Kidney glomerular epithelial cell (primary cell): ENCODE data around the gene SPTLC3.

Experiments used
- DNase-seq: peaks from one replicate; lab custom pipeline; 2025; lab: John Stamatoyannopoulos, UW

The SPTLC3 gene

GRCh38 chr20:13139459-13140150 is 130.8 kb downstream of the SPTLC3 start:
- DNase-seq = no peak

- no peak for DNase-seq
Observed at GRCh38 chr20:13140201-13140600, 131.4 kb downstream of the SPTLC3 start.

GRCh38 chr20:13140775-13141174 is 132.0 kb downstream of the SPTLC3 start:
- no peak for DNase-seq

- peak; percentile 4 for DNase-seq
Observed at GRCh38 chr20:13141546-13141945, 132.8 kb downstream of the SPTLC3 start.

GRCh38 chr20:13142143-13142542 is 133.4 kb downstream of the SPTLC3 start:
- DNase-seq = peak; percentile 49

- DNase-seq = no peak
Observed at GRCh38 chr20:13147071-13147963, 138.5 kb downstream of the SPTLC3 start.

GRCh38 chr20:13147971-13148370 is 139.2 kb downstream of the SPTLC3 start:
- no peak for DNase-seq

GRCh38 chr20:13148402-13148801 is 139.6 kb downstream of the SPTLC3 start:
- DNase-seq = no peak

GRCh38 chr20:13148961-13149360 is 140.2 kb downstream of the SPTLC3 start:
- no peak for DNase-seq

GRCh38 chr20:13149371-13150105 is 140.8 kb downstream of the SPTLC3 start:
- DNase-seq = no peak

- no peak for DNase-seq
Observed at GRCh38 chr20:13158369-13158768, 149.6 kb downstream of the SPTLC3 start.

- DNase-seq = no peak
Observed at GRCh38 chr20:13159889-13160288, 151.1 kb downstream of the SPTLC3 start.

GRCh38 chr20:13165203-13165602 is 156.4 kb downstream of the SPTLC3 start:
- no peak for DNase-seq

- no peak for DNase-seq
Observed at GRCh38 chr20:13166011-13166410, 157.2 kb downstream of the SPTLC3 start.

GRCh38 chr20:13166437-13166836 is 157.7 kb downstream of the SPTLC3 start:
- no peak for DNase-seq

GRCh38 chr20:13169086-13169485 is 160.3 kb downstream of the SPTLC3 start:
- no peak for DNase-seq

- no peak for DNase-seq
Observed at GRCh38 chr20:13170771-13171170, 162.0 kb downstream of the SPTLC3 start.

- no peak for DNase-seq
Observed at GRCh38 chr20:13173201-13173600, 164.4 kb downstream of the SPTLC3 start.

- DNase-seq = no peak
Observed at GRCh38 chr20:13174402-13174801, 165.6 kb downstream of the SPTLC3 start.

GRCh38 chr20:13180986-13181889 is 172.5 kb downstream of the SPTLC3 start:
- no peak for DNase-seq

GRCh38 chr20:13183005-13183404 is 174.2 kb downstream of the SPTLC3 start:
- no peak for DNase-seq
